GM23338 (cell line): ENCODE measurements around the gene ARL10.

Experiments
- CREB1 ChIP-seq: fragments of 250-450 bp; sonication (Bioruptor Pico); IDR thresholded peaks from 2 replicates; pipeline ENCODE4 v1.5.0; 2020; ENCODE audit warnings: low read depth, mild to moderate bottlenecking, moderate library complexity
- CTCF ChIP-seq, 2 experiments: fragments of 200-600 bp in 1 of 2; sonication (generic) in 1 of 2; conservative IDR thresholded peaks; 2 replicates each; pipeline versions ENCODE4 v1.5.1 to v1.6.1; 2016 to 2017; ENCODE audit warnings: antibody characterized with exemption in 2 of 2, low read depth in 2 of 2, mild to moderate bottlenecking in 2 of 2, moderate library complexity in 1 of 2
- EZH2 ChIP-seq: fragments of 200-600 bp; sonication (generic); IDR thresholded peaks from one replicate; pipeline ENCODE4 v1.8.0; 2017; ENCODE audit warnings: antibody characterized with exemption, mild to moderate bottlenecking, low read depth; ENCODE audit not compliant: unreplicated experiment
- EZH2phosphoT487 ChIP-seq: fragments of 200-600 bp; sonication (generic); IDR thresholded peaks from one replicate; pipeline ENCODE4 v1.8.1; 2018; ENCODE audit warnings: antibody characterized with exemption; ENCODE audit not compliant: unreplicated experiment
- JUNB ChIP-seq: IDR thresholded peaks from one replicate; pipeline ENCODE4 v1.6.1; 2016; ENCODE audit warnings: antibody characterized with exemption; ENCODE audit not compliant: unreplicated experiment
- NANOG ChIP-seq: IDR thresholded peaks from 2 replicates; pipeline ENCODE4 v1.6.1; 2016; ENCODE audit warnings: antibody characterized with exemption, borderline replicate concordance
- POLR2AphosphoS5 ChIP-seq: IDR thresholded peaks from 2 replicates; pipeline ENCODE4 v1.6.1; 2016; ENCODE audit warnings: antibody characterized with exemption, low read depth
- REST ChIP-seq: IDR thresholded peaks from one replicate; pipeline ENCODE4 v1.6.1; 2018; ENCODE audit warnings: antibody characterized with exemption; ENCODE audit not compliant: unreplicated experiment
- STAT1 ChIP-seq: IDR thresholded peaks from one replicate; pipeline ENCODE4 v1.6.1; 2016; ENCODE audit warnings: antibody characterized with exemption; ENCODE audit not compliant: unreplicated experiment
- ZNF114 ChIP-seq: fragments of 250-450 bp; sonication (Bioruptor Pico); IDR thresholded peaks from 2 replicates; pipeline ENCODE4 v1.5.0; 2020; ENCODE audit warnings: mild to moderate bottlenecking, moderate library complexity
- ZNF331 ChIP-seq: fragments of 250-450 bp; sonication (Bioruptor Pico); IDR thresholded peaks from 2 replicates; pipeline ENCODE4 v1.5.0; 2020; ENCODE audit warnings: low read depth, mild to moderate bottlenecking, moderate library complexity

GRCh38 chr5:176317534-176318374 is 47.5 kb upstream of the ARL10 start:
- no peak for TF ChIP-seq EZH2
- no peak for TF ChIP-seq JUNB
- TF ChIP-seq POLR2AphosphoS5, result no peak
- TF ChIP-seq ZNF331, result no peak
- TF ChIP-seq CTCF (conservative IDR thresholded peaks at IDR 0.05; ENCODE audit: low read depth in 2 of 2), result no peak
- TF ChIP-seq EZH2phosphoT487, result no peak
- no peak for TF ChIP-seq CREB1 (CRISPR knock-in tag)
- TF ChIP-seq REST, result no peak
- TF ChIP-seq ZNF114 (CRISPR knock-in tag), result no peak
- no peak for TF ChIP-seq NANOG
- no peak for TF ChIP-seq STAT1
